Measurements from ENCODE around the gene ELP4.

GRCh38 chr11:31824879-31825837, 315.6 kb downstream of the ELP4 start:
- no peak for TF ChIP-seq CTCF (IDR thresholded peaks at IDR 0.05)
- no peak for TF ChIP-seq POLR2A (IDR thresholded peaks at IDR 0.05)
